Myocyte (in vitro differentiated cells): ENCODE results near the gene AHI1. TPM values are rescaled to one million over a fixed set of nuclear protein-coding genes. Genes with fewer than 3 reads are reported as not detected.
"Not testable (repeated sequence)": the region's sequence is repeated elsewhere in the genome, so short reads cannot be mapped to it uniquely, and the experiment has no call there.

Experiments used
- DNase-seq: peaks from one replicate; pipeline ENCODE4 v3.0.0-alpha.2; 2012; ENCODE audit warnings: low read depth
- total RNA-seq: library from RNA; depleted of rRNA; stranded (reverse); fragments of >200 nt; gene quantifications from 2 replicates; pipeline ENCODE4 v1.2.3, GENCODE V29; 2014

Gene AHI1
- total RNA-seq, 1 donor from 2014 or later: 25.2 TPM

DNA sequence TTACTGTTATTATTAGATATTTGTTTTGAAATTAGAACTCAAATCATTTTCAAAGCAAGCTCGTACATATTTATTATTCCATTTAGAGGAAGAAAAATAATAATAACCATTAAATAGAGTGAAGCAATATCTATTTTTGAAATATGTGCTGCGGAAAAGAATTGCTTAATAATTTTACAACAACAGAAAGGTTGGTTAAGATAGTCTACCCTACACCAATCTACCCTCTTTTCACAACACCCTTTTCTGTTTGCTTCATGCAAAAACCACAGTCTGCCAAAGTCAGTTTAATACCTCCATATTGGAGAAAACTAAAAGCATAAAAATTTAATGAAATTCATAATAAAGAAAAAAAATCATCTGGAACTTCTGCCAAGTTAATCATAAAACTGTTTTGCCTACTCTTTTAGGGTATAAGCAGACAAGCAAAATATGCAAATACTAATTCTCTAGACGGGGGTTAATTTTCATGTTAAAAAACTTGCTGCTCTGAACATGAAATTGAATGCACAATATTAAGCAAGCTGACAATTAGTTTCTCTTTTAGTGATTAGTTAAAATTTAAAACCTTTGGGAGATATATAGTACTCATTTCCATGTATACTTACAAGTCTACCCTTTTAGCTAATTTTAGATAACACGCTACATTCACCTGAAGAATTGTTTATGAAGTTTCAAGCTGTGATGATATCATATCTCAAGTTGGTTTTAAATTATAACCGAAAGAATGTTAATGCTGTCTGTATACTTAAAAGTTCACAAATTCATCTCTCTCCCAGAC lies 100.2 kb downstream of the AHI1 start:
- DNase-seq: no peak

DNA sequence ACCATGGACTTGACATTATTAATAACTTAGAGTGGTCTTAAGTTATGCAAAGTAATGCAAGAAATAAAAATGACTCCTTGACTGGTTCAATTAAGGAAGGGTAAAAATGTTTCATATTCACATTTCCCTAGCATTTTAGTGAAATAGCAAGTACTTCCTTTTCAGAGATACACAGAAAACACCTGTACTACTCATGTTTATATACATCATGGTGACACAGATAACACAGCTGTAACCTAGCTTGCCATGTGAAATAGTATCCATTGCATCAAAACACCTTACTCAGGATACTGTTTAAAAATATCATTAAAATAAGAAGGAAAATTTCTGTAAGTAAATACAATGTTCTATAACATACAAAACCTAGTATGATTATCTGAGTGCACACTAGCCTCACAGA lies 102.4 kb downstream of the AHI1 start:
- no peak for DNase-seq

DNA sequence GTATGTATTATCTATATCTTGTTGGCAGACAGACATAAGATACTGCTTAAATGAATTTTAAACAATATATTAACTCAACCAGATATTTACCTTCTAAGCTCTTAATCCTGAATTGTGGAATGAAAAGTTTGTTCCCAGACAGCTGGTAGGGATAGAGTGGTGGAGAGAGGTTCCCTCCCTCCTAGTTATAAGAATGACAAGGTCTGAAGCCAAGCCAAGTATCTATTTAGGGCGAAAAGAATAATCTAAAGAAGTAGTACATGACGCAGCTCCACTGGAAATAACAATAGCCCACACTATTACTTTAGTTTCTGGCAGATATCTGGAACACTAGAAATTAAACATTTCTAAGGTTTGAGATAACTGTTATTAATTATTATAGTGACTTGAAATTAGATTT lies 104.3 kb downstream of the AHI1 start:
- peak; percentile 21 for DNase-seq

DNA sequence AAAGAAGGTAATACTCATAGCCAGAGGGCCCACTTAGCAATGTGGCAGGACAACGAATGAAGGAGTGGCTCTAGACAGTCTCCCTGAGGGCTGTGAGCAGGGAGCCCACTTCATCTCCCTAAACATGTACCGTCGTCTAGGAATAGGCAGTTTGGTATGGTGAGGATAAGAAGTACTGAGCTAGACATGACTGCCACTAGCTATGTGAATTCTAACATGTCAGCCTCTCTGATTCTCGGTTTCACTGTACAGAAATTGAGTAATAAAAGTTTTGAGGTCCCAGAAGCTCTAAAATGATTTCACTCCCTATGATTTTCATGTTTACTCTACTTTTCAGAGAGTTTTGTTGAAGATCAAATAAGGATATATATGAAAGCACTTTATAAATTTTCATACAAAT lies 107.1 kb downstream of the AHI1 start:
- DNase-seq: no peak

DNA sequence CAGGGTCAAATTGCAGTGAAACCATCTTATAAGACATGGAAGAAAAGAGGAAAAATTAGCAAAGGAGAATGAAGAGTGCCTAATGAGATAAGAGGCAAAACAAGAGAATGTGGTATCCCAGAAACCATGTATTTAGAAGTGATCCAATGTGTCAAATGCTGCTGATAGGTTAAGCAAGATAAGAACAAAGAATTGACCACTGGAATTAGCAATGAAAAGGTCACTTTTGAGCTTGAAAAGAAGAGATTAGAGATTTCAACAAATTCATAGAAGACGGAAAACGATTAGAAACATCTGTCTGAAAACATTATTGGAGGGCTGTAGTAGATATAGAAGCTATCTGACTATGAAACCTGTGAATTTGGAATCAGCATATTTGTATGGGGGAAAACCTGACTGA lies 112.2 kb downstream of the AHI1 start:
- DNase-seq: no peak

DNA sequence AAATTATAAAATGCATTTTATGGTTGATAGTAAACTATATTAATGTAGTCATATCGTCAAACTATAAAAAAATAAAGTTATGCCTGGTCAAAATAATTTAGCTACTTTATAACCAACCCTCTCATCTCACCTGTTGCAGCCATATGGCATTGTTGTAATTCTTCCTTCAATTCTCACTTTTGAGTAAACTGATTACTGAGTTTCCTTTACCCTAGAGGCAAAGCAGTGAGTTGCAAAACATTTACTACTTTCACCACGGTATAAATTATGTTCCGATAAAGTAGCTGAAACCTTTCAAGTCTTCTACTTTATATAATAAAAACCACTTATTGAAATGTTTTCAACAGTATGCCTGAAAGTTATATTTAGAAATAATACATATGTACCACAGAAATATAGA lies 113.8 kb downstream of the AHI1 start:
- no peak for DNase-seq

DNA sequence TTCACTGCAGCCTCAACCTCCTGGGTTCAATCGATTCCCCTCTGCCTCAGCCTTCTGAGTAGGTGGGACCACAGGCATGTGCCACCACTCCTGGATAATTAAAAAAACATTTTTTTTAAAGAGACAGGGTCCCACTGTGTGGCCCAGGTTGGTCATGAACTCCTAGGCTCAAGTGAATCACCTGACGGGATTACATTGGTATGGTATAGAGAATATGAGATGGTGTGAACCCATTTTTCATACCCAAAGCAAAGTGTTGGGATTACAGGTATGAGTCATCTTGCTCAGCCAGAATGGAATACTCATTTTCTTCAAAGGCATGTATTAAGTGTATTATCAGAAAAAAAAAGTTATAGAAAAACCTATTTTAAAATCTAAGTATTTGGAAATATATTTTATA lies 114.2 kb downstream of the AHI1 start:
- DNase-seq: no peak

DNA sequence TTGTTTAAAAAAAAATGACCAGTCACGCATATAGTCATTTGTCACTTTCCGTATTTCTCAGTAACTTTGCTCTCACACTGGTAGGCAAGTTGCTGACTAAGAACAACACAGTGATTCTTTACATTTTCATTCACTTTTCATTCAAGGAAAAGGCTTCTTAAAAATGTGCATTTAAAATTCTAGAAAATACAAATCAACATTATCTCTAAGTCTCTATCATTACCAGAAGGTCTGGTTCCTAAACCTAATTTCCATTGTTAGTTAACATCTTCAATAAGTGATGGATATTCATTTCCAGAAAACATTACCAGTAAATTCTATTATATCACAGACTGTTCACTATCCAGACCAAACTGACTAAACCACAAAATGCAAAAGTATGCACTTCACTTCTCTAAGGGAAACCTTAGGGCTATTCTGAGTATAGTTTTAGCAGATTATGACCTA lies 115.3 kb downstream of the AHI1 start:
- DNase-seq: no peak

DNA sequence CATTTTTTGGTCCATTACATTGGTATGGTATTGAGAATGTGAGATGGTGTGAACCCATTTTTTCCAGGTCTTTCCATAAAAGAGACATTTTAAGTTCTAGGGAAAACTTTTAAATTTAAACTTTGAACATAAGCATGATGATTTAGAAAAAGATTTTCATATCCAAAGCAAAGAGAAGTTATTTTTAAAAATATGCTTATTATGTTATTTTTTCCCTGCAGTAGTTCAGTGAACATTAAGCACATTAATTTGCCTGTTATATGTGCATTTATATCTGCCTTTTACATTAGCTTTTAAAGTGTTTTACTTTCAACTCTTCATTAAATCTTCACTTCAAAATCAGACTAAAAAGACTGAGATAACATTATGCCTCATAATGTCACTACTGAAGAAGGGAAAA lies 116.7 kb downstream of the AHI1 start:
- no peak for DNase-seq

DNA sequence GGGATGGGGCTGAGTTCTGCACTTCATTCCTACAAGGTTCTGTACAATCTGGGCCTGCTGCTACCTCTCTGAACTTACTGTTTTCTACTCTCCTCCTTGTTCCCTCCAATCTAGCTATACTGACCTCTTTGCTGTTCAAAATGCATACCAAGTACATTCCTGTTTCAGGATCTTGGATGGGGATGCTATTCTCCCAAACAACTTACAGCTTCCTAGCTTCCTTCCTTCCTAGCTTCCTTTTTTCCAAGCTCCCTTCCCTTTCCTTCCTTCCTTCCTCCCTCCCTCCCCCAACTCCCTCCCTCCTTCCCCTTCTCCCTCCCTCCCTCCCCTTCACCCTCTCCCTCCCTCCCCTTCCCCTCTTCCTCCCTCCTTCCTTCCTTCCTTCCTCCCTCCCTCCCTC lies 117.9 kb downstream of the AHI1 start:
- no peak for DNase-seq

DNA sequence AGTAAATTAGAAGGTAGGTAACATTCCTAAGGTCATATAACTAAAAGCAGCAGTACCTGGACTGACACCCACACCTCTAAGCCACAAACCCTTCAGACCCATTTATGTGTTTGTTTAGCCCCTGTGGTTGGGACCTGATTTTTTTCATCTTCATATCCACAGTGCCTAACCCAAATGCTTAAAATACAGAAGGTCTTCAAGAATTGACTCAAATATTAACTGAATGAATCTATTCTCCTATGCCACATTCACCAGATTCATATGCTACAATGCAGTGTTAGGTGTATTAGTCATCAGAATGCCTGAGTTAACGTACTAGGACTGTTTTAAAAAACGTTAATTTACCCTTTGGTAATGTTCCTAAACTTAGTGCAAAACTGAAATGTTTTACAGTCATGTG lies 124.8 kb downstream of the AHI1 start:
- DNase-seq: no peak

DNA sequence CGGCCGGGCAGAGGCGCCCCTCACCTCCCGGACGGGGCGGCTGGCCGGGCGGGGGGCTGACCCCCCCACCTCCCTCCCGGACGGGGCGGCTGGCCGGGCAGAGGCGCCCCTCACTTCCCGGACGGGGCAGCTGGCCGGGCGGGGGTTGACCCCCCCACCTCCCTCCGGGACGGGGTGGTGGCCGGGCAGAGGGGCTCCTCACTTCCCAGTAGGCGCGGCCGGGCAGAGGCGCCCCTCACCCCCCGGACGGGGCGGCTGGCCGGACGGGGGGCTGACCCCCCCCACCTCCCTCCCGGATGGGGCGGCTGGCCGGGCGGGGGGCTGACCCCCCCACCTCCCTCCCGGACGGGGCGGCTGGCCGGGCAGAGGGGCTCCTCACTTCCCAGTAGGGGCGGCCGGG lies 133.9 kb downstream of the AHI1 start:
- not testable (repeated sequence) for DNase-seq

DNA sequence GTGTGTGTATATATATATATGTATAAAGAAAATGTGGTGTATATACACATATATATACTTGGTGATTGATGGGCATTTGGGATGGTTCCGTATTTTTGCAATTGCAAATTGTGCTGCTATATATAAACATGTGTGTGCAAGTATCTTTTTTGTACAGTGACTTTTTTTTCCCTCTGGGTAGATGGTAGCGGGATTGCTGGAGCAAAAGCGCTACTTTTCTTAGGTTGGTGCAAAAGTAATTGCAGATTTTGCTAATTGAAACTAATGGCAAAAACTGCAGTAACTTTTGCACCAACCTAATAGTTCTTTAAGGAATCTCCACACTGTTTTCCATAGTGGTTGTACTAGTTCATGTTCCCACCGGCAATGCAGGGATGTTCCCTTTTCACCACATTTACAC lies 135.4 kb downstream of the AHI1 start:
- DNase-seq: no peak

DNA sequence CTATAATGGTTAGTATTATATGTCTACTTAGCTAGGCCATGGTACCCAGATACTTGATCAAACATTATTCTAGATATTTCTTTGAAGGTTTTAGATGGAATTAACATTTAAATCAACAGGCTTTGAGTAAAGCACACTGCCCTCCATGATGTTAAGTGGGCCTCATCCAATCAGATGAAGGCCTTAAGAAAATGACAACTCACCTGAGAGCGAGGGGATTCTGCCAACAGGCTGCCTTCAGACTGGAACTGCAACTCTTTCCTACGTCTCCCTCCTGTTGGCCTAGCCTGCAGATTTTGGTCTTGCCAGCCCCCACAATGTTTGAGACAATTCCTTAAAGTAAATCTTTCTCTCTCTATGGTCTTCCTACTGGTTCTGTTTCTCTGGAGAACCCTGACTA lies 137.3 kb downstream of the AHI1 start:
- no peak for DNase-seq

DNA sequence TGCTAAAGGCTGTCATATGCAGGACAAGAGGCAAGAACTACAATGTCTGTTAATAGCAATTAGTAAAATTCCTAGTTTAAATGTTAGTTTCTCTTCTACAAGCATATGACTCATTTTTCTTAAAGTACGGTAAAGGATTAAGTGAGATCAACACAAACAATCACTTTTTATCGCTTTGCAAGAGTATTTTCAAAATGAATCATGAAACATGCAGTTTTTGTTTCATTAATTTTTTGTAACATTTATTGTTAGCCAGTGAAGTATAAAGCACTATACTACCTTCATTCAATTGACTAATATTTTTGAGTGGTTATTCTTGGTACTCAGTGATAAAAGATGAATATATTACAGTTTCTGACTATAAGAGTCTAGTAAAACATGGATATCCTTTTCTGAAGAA lies 138.6 kb downstream of the AHI1 start:
- DNase-seq: peak; percentile 12

DNA sequence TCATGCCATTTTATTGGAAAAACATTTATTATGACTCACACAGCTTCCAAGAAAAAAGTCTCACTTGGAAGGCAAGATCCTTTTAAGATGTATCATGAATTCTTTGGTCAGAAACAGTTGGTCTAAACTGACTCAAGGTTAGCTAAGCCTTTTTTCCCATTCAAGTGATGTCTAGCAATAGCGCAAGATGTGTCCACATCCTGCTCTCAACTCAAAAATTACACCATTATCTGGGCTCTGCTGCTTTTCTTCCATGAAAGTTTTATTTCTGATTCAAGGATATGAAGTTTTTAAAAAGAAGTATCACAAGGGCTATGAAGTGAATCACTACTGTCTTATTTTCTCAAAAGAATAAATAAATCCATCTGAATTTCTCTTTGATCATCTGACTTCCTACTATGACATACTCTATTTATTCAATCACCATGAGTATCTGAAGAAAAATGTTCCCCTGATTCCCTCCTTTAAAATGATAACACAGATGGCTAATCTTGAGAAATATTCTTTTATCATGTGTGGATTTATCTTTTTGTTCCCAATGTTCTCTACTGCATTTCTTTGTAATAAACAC lies 139.2 kb downstream of the AHI1 start:
- peak; percentile 76 for DNase-seq

DNA sequence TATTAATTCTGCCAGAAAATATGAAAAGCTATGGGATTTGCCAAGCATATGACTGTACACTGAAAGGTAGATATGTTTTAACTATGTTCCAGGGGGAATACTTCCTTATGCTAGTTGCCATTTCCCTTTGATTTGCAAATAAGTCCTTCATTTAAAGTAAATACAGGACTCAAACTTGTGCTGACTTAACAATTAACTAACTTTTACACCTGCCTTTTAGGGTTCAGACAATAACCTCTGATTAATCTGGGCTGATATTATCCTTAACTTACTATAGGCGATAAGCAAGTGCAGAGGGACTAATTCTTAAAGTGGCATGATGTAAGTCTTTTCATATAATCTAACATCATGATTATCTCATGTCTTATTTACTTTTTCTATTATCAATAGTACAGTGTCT lies 143.1 kb downstream of the AHI1 start:
- DNase-seq: no peak

DNA sequence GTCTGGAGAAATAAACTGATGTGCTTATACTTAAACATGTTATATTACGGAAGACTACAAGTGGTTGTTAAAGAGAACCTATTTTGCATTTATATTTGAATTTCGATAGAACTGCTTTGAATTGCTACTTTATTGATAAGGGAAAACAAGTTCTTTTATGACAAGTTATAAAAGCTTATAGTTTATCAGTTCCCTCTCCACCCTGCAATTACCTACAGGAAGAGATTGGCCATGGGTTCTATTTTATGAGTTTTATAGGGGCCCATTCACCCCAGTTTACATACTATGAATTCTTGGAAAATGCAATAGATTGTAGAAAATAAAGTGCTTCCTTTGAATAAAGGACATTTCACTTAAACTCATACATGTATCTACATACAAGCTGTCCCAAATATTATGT lies 144.4 kb downstream of the AHI1 start:
- no peak for DNase-seq

DNA sequence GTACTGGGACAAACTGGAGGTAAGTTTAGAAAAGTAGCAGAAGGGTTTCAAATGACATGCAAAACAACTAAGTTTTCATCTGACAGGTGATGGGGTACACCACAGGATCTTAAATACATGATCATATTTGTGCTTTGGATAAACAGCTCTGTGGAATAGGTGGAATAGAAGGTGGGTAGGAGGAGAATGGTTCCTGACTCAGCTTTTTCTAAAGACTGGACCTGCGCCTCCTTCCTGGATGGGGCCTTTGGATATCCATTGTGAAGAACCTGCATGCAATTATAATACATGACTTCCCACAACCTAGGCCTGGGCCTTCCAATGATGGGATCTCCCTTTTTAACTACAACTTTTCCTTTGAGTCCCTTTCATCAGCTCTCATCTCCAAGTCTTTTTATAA lies 145.9 kb downstream of the AHI1 start:
- DNase-seq: no peak

DNA sequence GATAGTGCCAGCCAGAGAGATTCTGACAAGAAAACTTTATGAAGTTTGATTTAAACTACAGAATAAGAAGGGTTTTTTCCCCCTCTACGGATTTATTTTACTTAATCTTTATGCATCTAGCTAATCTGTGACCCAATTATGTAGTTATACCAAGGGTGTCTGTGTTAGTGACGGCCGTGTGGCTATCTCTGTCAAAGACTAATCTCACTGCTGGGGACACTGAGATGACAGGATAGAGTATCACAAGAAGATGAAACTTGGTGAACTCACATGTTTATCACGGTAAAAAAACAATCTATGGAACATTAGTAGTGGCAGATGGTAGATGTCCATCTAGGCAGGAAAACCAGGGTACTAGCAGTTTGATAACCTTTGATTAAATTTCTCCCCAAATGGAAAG lies 149.7 kb downstream of the AHI1 start:
- DNase-seq: no peak

DNA sequence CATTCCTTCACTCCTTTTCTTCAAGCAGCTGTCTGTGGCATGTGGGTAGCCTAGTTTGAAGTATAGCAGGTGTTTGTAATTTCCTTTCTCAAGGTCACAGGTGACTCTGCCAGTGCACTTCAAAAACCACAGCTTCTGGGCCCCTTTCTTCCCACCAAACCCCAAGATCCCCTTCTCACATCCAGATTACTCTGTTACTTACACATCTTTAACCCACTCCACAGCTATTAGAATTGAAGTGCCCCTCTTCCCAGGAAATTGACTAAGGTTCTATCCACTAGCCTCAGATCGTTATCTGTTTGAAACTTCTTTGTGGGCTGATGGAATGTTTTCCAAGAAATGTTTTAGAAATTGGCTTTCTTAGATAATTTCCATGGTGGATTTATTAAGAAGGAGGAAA lies 150.8 kb downstream of the AHI1 start:
- no peak for DNase-seq

DNA sequence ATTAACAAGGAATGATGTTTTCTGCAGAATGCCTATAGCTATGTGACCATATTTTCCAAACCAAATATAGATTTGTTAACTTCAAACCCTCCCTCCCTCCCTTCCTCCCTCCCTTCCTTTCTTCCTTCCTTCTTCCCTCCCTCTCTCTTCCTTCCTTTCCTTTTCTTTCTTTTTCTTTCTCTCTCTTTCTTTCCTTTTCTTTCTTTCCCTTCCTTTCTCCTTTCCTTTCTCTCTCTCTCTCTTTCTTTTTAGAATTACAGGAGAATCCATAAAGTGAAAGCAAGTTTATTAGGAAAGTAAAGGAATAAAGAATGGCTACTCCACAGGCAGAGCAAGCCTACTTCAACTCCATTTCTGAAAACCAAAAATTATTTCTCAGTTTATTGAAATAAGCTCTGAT lies 153.0 kb downstream of the AHI1 start:
- DNase-seq: no peak

DNA sequence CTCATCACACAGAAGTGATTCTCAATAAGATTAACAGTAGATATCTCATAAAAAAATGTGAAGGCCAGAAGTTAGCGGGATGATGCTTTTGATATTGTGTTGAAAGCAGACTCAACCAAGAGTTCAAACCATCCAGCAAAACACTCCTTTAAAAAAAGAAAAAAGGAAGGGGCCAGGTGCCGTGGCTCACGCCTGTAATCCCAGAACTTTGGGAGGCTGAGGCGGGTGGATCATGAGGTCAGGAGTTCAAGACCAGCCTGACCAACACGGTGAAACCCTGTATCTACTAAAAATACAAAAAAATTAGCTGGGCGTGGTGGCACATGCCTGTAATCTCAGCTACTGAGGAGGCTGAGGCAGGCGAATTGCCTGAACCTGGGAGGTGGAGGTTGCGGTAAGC lies 157.6 kb downstream of the AHI1 start:
- DNase-seq: not testable (repeated sequence)
